ENCODE data around the gene BMAL1.

BMAL1 gene

GRCh38 chr11:13271060-13271693 is 6.4 kb upstream of the BMAL1 start:
- no peaks in the 10 kb centered on the region for H3K36me3 ChIP-seq (ENCODE audit: insufficient read depth, low read length)
- H3F3A ChIP-seq (ENCODE audit: insufficient read depth, low read length): no peaks in the 10 kb centered on the region
- H3K9me3 ChIP-seq (ENCODE audit: low read length): no peaks in the 10 kb centered on the region
- H2AFZ ChIP-seq (ENCODE audit: low read length): no peak overlapping the region
- TF ChIP-seq, protein P1, sequence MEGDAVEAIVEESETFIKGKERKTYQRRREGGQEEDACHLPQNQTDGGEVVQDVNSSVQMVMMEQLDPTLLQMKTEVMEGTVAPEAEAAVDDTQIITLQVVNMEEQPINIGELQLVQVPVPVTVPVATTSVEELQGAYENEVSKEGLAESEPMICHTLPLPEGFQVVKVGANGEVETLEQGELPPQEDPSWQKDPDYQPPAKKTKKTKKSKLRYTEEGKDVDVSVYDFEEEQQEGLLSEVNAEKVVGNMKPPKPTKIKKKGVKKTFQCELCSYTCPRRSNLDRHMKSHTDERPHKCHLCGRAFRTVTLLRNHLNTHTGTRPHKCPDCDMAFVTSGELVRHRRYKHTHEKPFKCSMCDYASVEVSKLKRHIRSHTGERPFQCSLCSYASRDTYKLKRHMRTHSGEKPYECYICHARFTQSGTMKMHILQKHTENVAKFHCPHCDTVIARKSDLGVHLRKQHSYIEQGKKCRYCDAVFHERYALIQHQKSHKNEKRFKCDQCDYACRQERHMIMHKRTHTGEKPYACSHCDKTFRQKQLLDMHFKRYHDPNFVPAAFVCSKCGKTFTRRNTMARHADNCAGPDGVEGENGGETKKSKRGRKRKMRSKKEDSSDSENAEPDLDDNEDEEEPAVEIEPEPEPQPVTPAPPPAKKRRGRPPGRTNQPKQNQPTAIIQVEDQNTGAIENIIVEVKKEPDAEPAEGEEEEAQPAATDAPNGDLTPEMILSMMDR (IDR thresholded peaks at IDR 0.05; ENCODE audit: low read length): no peak
- H3K27me3 ChIP-seq (ENCODE audit: insufficient read depth, low read length): 0 out of 2 replicates have a peak, but pooled peaks cover under 1% of the 10 kb centered on the region
- no peaks in the 10 kb centered on the region for H3K4me1 ChIP-seq (ENCODE audit: insufficient read depth, low read length, severe bottlenecking)
- no peaks in the 10 kb centered on the region for H3K9me2 ChIP-seq (ENCODE audit: low read depth, low read length)
- no peak overlapping the region for H3K27ac ChIP-seq (ENCODE audit: low read depth, low read length, poor library complexity, severe bottlenecking)
- H3K4me3 ChIP-seq (ENCODE audit: low read depth, low read length, poor library complexity, severe bottlenecking): no peak overlapping the region
- no peaks in the 10 kb centered on the region for H4K20me1 ChIP-seq (ENCODE audit: insufficient read depth, low read length)
- H3K4me2 ChIP-seq (ENCODE audit: low read length): no peak overlapping the region
- H3K79me2 ChIP-seq (ENCODE audit: insufficient read depth, low read length): no peaks in the 10 kb centered on the region
- no peak overlapping the region for H3K9ac ChIP-seq (ENCODE audit: low read length)

DNA sequence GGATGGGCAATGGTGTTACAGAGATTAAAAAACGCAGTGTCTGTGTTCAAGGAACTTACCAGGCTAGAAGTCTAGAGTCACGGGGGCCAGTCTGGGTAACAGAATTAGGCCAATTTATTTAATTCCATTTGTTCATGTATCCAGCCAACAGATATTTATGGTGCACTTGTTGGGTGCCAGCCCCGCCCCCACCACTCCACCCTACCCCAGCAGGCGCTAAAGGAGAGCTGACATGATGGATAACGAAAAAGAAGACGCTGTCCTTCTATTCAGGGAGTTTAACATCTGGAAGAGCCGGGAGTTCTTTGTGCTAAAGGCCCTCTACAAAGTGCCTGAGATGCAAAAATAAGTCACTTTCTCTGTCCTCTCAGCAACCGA is 1.1 kb upstream of the BMAL1 start:
- H3K9me2 ChIP-seq (ENCODE audit: low read depth, low read length): no peaks in the 10 kb centered on the region
- 0 out of 2 replicates have a peak, but pooled peaks cover 4% of the 10 kb centered on the region for H3K27me3 ChIP-seq (ENCODE audit: insufficient read depth, low read length)
- no peaks in the 10 kb centered on the region for H3K36me3 ChIP-seq (ENCODE audit: insufficient read depth, low read length)
- peak overlapping the region; percentile 76 for H3K4me2 ChIP-seq (ENCODE audit: low read length)
- peaks cover 4% of the 10 kb centered on the region; the same call in 1 of the 2 replicates for H3F3A ChIP-seq (ENCODE audit: insufficient read depth, low read length)
- no peak overlapping the region; the same call in 1 of the 2 replicates for H3K9ac ChIP-seq (ENCODE audit: low read length)
- TF ChIP-seq EZH2 (IDR thresholded peaks at IDR 0.05; ENCODE audit: borderline replicate concordance, low read length): no peak
- TF ChIP-seq, protein P1 (IDR thresholded peaks at IDR 0.05; ENCODE audit: low read length): no peak
- H4K20me1 ChIP-seq (ENCODE audit: insufficient read depth, low read length): peaks cover 3% of the 10 kb centered on the region; the same call in 1 of the 2 replicates
- H3K79me2 ChIP-seq (ENCODE audit: insufficient read depth, low read length): no peaks in the 10 kb centered on the region
- peak overlapping the region; percentile 92 for H3K4me3 ChIP-seq (ENCODE audit: low read depth, low read length, poor library complexity, severe bottlenecking)
- H3K9me3 ChIP-seq (ENCODE audit: low read length): no peaks in the 10 kb centered on the region
- H3K4me1 ChIP-seq (ENCODE audit: insufficient read depth, low read length, severe bottlenecking): peaks cover 28% of the 10 kb centered on the region
- H3K27ac ChIP-seq (ENCODE audit: low read depth, low read length, poor library complexity, severe bottlenecking): no peak overlapping the region
- H2AFZ ChIP-seq (ENCODE audit: low read length): 0 out of 2 replicates have a peak overlapping the region, but pooled peaks have one; percentile 25

DNA sequence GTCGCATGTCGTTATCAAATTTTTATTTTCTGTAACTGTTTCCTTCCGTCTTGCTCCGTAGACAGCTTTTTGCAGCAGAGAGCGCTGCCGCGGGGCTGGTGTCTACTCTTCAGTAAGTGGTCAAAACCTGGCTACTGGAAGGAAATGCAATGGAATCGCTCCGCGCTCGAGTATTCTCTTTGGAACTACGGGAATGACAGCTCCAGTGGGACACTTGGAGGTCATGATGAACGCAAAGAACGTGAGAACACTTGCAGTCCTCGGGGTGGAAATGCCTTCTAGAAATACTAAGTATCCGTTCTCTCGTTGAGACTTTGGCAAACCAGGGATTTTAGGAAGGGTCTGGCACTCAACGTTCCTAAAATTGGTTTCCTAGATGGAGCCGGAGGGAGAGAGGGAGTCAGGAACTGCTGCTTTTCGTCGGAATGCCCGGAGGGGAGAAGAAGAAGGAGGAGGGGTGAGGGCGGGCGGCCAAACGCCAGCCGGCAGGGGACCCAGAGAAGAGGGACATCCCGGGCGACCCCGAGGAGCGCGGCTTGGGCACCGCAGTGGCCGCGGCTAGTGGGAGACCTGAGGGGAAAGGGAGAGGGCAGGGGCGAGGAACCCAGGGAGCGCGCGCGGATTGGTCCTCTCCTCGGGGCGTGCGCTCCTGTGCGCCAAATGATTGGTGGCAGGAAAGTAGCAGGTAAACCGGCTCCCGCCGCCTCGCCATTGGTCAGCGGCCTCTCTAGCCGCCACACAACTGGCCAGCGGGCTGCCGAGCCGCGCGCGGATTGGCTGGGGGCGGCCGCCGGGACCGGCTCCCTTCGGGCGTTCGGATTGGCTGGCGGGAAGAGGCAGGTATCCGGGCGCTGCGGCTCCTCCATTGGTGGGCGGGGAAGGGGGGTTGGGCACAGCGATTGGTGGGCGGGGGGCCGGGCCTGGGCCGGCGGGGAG is 490 bp upstream of the BMAL1 start:
- TF ChIP-seq, protein P1 (IDR thresholded peaks at IDR 0.05; ENCODE audit: low read length): no peak
- peak overlapping the region; percentile 92 for H3K4me3 ChIP-seq (ENCODE audit: low read depth, low read length, poor library complexity, severe bottlenecking)
- H3K27me3 ChIP-seq (ENCODE audit: insufficient read depth, low read length): 0 out of 2 replicates have a peak, but pooled peaks cover 4% of the 10 kb centered on the region
- no peaks in the 10 kb centered on the region for H3K79me2 ChIP-seq (ENCODE audit: insufficient read depth, low read length)
- H3K9ac ChIP-seq (ENCODE audit: low read length): peak overlapping the region; percentile 33; the same call in 1 of the 2 replicates
- H4K20me1 ChIP-seq (ENCODE audit: insufficient read depth, low read length): peaks cover 3% of the 10 kb centered on the region; the same call in 1 of the 2 replicates
- H3K4me2 ChIP-seq (ENCODE audit: low read length): peak overlapping the region; percentile 76
- no peaks in the 10 kb centered on the region for H3K9me2 ChIP-seq (ENCODE audit: low read depth, low read length)
- H3K4me1 ChIP-seq (ENCODE audit: insufficient read depth, low read length, severe bottlenecking): peaks cover 28% of the 10 kb centered on the region
- H3F3A ChIP-seq (ENCODE audit: insufficient read depth, low read length): peaks cover 4% of the 10 kb centered on the region; the same call in 1 of the 2 replicates
- H3K9me3 ChIP-seq (ENCODE audit: low read length): no peaks in the 10 kb centered on the region
- H3K36me3 ChIP-seq (ENCODE audit: insufficient read depth, low read length): no peaks in the 10 kb centered on the region
- H3K27ac ChIP-seq (ENCODE audit: low read depth, low read length, poor library complexity, severe bottlenecking): no peak overlapping the region
- peak overlapping the region; percentile 25 for H2AFZ ChIP-seq (ENCODE audit: low read length)

Measured in OCI-LY1 (cell line).